DMS53 treated with DMSO at 0.1 percent for 48 hours (cell line): ENCODE data around the gene RASA4.
"Not testable (repeated sequence)": the region's sequence is repeated elsewhere in the genome, so short reads cannot be mapped to it uniquely, and the experiment has no call there.

Source experiments
- DNase-seq: peaks from one replicate; lab custom pipeline; 2025; ENCODE audit not compliant: unreplicated experiment; lab: John Stamatoyannopoulos, UW

The RASA4 gene

DNA sequence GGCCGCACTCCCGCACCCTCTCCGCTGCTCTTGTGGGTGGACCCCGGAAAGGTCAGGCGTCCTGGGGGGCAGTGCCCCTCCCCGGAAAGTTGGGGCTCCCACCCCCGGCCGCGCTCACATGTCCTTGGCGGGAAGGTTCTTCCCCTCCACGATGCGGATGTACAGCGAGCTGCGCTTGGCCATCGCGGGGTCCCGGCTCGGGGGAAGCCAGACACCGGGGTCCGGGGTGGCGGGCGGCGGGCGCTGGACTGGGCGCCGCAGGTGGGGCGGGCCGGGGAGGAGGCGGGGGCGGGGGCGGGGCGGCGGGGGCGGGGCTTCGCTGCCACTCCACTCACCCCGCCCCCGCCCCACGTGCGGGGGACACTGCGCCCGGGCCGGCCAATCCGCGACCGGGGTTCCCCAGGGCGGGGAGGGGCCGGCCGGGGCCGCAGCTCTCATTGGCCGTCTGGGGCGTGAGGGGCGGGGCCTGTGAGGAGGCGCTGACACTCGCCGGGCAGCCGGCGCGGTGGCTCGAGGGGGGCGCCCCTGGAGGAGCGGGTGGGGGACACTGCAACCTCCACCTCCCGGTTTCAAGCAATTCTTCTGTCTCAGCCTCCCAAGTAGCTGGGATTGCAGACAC, at the start of gene RASA4:
RASA4 (minus strand) TSS at position 250 of the 619 bp plus-strand sequence; CDS start at position 183, 67 bp downstream.
- DNase-seq, result not testable (repeated sequence)

DNA sequence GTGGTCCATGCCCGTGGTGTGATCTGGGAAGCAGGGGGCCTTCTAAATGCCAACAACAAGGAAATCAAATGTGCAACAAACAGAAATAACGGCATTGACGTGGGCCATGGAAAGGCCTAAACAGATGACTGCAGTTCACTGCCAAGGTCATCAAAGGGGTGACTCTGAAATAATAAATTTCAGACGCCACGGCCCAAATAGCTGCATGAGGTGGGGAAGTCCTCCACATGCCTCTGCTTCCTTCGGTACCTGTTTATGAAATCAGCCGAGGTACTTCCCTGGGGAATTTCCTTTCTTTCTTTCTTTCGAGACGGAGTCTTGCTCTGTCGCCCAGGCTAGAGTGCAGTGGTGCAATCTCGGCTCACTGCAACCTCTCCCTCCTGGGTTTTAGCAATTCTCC, 48.2 kb upstream of the RASA4 start:
- not testable (repeated sequence) for DNase-seq

DNA sequence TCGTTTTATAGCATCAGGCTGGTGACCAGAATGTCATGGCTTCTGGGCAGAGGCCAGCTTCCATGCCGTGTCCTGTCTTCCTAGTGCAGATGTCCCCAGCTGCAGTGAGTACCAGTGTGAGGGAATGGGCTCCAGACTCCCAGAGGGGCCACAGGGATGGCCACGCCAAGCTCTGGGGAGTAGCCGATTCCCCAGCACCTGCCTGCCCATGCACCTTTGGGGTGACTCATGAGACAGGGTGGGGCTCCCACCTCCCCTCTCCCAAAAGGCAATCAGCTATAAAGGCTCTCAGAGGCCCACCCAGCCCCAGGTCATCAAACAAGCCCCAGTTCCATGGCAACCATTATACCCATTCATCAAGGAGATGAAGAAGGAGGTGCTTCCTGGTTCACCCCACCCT, 33.4 kb upstream of the RASA4 start, which contains the start of gene SPDYE2B:
SPDYE2B (plus strand) TSS at position 396 of the 400 bp plus-strand sequence. CDS start 2,030 bp downstream, outside the sequence.
- not testable (repeated sequence) for DNase-seq

DNA sequence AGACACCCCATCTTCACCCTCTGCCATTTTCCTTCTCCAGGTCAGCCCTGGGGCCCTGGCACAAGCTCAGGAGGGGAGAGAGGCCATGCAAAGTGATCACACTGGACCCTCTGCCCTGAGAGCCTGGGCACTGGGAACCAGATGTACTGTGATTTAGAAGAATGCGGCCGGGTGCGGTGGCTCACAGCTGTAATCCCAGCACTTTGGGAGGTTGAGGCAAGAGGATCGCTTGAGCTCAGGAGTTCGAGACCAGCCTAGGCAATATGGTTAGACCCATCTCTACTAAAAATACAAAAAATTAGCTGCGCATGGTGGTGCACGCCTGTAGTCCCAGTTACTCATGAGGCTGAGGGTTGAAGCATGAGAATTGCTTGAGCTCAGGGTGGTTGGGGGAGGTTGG, 31.3 kb upstream of the RASA4 start:
- DNase-seq, result not testable (repeated sequence)

DNA sequence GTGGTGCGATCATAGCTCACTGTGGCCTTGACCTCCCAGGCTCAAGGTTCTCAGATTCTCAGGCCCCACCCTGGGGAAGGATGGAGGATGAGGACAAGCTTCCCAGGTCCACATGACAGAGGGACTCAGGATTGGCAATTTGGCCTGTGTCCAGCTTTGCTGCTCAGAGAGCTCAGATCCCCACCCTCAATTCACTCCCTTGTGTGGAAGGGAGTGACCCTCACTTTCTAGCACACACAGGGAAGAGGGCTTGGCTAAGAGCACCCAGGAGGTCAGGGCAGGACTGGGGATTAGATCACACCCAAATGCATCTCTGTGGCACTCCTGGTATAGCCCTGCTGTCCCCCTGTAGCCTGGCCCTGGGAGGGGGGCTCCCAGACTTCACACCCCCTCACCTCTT, 26.8 kb upstream of the RASA4 start:
- not testable (repeated sequence) for DNase-seq

DNA sequence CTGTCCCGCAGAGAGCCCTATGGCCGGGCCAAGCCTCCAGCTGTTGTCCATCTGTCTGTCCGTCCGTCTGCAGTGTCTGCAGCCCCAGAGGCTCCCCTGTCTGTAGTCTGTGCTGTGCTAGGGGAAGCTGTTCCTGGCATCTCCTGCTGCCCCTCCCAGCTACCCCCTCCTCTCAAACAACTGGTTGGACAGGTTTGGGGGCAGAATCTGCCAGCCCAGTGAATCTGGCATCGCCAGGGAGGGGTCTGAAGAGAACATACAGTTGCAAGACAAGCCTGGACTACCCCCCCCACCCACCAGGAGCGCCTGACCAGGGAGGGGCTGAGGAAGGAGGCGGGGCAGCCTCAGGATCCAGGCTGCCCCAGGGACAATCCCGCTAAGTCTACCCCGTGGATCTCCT, 26.1 kb upstream of the RASA4 start, which contains the start of gene UPK3BL1:
UPK3BL1 (minus strand) TSS at position 101 of the 400 bp plus-strand sequence; CDS start at position 51, 50 bp downstream.
- not testable (repeated sequence) for DNase-seq

DNA sequence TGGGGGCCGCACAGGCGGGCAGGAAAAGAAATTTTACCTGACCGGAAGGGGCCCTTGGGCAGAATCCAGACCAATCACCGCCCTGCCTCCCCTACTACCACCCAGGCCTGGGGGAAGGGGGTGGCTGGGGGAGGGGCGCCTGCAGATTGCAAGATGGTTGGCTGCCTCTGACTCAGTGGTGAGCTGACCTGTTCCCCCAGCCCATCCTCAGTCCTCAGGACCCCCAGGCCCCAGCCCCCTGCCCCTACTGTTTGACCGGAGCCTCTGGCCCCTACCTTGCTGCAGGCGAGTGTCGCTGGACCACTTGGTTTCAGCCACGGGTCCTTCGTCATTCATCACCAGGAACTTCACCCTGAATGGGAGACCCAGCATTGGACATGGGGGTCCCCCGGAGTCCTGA, 22.3 kb upstream of the RASA4 start:
- not testable (repeated sequence) for DNase-seq

DNA sequence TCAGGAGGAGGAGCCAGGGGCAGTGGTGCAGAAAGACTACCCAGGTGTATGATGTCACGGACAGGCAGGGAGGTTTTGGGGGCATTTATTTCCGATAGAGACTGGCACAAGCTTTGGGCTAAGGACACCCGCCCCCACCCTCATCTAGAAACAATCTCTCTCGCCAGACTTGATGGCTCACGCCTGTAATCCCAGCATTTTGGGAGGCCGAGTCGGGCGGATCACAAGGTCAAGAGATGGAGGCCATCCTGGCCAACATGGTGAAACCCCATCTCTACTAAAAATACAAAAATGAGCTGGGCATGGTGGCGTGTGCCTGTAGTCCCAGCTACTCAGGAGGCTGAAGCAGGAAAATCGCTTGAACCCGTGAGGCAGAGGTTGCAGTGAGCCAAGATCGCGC, 20.4 kb upstream of the RASA4 start:
- not testable (repeated sequence) for DNase-seq

DNA sequence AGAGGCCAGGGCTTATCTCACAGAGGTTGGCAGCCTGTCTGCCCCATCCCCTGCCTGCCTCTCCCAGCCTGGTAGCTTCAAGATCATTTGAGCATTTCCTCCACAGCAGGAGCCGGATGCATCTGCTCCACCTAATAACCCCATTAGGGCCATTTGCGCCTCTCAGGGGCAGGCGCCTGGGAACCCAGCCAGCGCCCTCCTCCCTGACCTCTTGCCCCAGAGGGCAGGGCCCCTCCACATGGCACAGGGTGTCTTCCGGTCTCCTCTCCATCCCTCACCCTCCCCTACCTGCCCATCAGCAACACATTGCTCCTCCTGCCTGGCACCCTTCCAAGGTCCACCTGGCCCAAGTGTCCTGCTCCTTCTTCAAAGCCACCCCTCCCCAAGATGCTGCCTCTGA, 18.8 kb upstream of the RASA4 start:
- DNase-seq, result not testable (repeated sequence)

DNA sequence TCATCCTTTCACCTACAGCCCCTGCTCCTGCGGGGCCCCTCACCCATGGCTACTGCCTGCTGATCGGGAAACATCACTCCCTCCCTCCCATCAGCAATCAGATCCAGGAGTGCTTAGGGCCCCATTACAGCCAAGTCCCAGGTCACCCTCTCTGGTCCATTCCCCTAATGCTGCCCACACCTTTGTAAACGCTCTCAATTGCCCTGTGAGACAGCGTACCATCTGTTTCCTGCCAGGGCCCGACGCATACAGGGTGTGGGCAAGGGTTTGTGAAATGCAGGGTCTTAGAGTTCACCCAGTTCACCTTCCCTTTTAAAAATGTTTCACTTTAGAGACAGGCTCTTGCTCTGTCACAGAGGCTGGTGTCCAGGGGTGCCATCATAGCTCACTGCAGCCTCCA, 17.7 kb upstream of the RASA4 start:
- DNase-seq, result not testable (repeated sequence)

DNA sequence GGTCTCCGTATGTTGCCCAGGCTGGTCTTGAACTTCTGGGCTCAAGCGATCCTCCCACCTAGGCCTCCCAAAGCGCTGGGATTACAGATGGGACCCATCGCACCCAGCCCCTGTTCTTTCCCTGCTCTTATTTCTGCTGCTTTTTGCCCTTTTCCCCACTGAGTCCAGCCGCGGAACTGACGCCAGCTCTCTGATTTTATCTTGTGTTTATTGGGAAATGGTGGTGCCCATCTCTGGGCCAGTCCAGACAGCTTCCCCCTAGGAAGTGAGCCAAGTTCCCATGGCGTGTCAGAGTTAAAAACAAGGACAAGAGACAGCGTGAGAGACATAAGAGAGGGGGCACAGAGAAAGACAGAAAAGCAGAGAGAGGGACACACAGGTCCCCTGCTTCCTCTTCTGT, 14.1 kb upstream of the RASA4 start:
- DNase-seq, result not testable (repeated sequence)

DNA sequence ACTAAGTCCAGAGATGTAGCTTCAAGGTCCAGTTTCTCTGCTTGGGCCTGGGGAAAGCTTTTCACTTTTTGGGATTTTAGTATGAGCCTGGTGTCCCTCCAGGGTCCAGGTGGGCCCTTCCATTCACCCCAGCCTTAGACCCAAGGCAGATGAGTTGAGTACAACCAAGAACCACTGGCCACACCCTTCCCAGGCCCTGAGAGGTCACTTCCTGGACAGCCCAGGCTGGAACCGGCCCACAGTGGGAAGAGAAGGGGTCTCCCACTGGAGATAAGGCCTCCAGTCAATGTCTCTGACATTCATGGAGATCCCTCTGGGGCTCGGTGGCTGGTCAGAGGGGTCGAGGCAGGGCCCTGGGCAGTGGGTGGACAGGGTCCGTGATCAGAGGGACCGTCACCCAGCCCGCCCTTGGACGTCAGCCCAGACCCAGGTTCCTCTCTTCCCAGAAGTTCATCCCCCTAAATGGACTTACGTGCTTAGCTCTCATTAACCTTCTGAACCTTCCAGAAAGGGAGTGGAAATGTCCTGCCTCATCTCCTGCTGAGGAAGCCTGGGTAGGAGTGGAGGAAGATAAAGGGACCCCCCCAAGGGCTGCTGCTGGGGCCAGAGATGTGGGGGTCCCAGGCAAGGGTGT, 10.8 kb upstream of the RASA4 start:
- not testable (repeated sequence) for DNase-seq

DNA sequence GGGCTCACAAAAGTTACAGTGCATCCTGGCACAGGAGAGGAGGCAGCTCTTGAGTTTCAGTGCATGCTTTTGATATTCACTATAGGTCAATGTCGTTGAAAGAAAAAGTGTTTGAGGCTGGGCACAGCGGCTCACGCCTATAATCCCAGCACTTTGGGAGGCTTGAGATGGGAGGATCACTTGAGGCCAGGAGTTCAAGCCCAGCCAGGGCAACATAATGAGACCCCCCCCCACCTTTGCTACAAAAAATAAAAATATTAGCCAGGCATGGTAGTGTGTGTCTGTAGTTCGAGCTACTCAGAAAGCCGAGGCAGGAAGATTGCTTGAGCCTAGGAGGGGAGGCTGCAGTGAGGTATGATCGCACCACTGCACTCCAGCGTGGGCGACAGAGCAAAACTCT, 1.6 kb upstream of the RASA4 start:
- not testable (repeated sequence) for DNase-seq

DNA sequence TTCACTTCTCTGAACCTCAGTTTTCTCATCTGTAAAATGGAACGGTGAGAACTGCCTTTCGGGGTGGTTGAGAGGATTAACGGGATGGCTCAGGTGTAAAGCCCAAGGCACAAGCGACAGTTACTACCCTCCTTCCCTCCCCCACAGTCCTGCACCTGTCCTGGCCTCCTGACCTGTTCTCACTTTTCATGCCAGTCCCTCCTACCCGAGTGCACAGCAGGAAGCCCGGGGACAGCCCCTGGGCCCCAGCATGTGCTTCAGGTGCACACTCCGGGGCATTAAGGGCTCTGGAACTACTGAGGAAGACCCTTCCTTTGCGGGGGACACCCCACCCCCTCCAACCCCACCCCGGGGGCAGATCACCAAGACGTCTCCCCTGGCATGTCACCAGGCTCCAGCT, 626 bp downstream of the RASA4 start:
- not testable (repeated sequence) for DNase-seq

DNA sequence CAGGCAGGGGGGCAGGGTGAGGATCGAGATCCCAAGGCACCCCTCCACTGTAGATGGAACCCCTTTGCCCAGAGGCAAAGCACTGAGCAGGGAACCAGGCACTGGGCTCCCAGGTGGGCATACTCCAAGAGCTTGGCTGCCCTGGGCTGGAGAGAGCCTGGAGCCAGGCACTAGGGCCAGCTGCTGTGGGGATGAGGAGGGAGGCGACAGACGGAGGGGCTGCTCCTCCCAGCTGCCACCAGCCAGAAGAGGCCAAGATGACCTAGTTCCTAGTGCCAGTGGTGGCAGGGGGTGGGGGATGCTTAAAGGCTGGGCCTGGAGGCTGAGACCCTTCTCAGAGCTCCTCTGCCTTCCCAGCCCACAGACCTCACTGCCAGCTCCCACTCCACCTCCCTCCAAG, 1.7 kb downstream of the RASA4 start:
- not testable (repeated sequence) for DNase-seq

DNA sequence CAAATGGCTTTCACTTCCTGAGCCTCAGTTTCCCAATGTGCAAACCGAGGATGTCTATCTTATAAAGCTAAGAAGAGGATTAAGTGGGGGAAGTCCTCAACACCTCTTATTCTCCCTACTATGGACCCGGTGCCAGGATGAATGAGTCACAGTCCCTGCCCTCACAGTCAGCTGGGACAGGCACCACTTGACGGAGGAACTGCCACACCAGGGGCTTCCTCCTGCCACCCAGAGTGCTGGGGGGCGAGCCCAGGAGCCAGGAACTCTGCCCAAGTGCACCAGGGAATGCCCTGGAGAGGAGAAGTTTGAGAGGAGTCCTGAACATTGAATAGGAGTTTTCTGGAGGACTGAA, 2.2 kb downstream of the RASA4 start:
- DNase-seq, result not testable (repeated sequence)

DNA sequence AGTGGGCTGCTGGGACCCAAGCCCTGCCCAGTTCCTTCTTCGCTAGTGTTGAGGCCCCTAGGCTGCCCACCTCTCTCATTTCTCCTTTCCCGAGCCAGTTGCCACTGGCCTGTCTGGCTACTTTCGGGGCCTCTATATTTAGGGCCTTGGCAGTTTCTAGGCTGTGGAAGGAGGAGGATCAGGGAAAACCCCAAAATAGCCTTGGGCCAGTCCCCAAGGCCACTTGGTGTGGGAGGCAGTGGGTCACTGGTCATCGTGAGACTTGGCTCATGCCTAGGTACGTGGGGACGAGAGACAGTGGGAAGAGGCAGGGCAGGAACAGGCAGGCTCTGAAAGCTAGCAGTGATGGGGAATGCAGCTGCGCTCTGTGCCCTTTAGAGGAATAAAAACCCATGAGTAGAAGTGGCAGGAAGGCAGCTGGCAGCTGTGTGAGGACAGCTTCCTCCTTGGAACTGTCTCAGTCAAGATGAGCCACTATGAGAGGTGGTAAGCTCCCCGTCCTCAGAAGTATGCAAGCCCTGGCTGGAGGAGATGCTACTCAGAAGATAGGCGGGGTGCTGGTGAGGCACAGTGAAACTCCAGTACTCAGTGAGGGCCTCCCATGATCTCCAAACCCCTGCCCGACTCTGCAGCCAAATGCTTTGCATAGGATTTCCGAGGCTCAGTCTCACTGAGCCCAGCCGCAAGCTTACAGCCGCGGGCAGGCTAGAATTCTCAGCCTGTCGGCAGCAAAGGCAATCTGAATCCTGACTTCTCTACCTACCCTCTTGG, 2.8 kb downstream of the RASA4 start:
- DNase-seq, result not testable (repeated sequence)

DNA sequence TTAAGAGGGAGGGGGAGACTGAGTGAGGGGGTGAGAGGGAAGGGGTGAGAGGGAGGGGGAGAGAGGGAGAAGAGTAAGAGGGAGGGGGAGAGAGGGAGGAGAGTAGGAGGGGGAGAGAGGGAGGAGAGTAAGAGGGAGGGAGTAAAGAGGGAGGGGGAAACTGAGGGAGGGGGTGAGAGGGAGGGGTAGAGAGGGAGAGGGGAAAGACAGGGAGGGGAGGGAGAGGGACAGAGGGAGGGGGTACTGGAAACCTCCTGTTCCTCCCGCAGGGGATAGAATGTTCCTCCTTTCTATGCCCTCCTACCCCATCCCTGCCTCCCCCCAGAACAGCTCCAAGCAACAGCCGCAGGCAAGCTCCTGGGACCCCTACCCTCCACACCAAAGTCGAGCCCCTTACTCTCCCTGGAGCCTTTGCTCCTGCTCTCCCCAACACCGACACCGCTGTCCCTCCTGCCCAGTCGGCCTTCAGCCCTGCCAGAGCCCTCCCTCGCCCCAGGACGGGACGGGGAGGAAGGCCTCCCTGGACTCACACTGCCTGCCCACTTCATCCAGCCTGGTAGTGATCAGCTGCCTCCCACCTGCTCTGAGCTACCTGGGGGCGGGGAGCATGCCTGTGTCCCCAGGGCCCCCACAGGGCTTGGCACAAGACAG, 4.8 kb downstream of the RASA4 start:
- not testable (repeated sequence) for DNase-seq

DNA sequence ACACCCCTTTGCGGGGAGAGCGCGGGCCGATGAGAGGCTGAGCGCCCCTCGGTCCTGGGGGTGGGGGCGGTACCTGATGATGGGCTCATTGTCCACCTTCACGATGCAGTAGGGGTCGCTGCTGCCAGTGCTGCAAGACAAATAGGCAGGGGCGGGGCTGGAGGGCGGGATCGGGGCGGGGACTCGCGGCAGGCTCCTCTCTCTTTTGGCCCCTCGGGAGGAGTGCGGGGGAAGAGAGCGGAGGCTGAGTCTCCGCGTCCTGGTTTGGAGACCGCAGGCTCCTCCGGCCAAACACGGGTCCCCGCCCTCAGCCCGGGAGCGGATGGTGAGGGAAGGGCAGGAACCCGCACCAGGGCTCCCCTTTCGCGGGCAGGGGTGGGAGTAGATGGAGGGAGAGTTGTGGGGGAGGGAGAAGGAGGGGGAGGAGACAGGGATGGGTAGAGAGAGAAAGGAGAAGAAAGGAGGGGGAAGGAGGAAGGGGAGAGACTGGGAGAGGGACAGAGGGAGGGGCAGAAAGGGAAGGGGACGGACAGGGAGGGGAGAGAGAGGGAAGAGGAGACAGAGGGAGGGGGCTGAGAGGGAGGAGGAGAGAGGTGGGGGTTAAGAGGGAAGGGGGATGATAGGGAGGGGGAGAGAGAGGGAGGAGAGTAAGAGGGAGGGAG, 5.4 kb downstream of the RASA4 start:
- DNase-seq, result not testable (repeated sequence)

DNA sequence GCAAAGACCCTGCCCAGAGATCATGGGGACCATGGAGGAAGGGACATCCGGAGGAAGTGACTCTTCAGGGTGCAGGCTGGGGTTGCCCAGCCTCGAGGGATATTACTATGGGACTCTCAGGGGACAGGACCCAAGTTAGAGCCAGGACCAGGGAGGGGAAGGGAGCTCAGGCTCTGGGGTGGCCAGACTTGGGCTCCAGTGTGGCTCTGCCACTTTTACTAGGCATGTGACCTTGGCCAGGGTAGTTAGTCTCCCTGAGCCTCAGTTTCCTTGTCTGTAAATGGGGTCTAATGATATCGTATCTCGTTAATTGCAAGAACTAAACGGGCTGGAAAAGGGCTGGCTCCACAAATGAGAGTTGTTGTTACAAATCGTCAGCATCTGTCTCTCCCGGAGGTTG, 6.1 kb downstream of the RASA4 start:
- DNase-seq, result not testable (repeated sequence)

DNA sequence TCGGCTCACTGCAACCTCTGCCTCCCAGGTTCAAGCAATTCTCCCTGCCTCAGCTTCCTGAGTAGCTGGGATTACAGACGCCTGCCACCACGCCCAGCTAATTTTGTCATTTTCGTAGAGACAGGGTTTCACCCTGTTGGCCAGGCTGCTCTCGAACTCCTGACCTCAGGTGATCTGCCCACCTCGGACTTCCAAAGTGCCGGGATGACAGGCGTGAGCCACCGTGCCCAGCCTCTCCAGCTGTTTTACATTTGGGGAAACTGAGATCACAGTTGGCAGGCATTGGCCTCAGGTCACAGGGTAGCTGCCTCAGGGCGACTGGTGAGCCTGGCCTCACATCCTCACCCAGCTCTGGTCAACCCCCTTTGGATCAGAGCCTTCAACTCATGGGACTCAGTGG, 6.8 kb downstream of the RASA4 start:
- not testable (repeated sequence) for DNase-seq
